GM19455 (cell line): ENCODE data around the gene INPP4B.

Source experiments
- ATAC-seq: cut with Tn5 transposase; IDR thresholded peaks from one replicate; pipeline ENCODE4 v1.9.1; 2021; ENCODE audit not compliant: unreplicated experiment

The INPP4B gene

GRCh38 chr4:142265946-142266345 lies 580.2 kb downstream of the INPP4B start:
- ATAC-seq = no peak

DNA sequence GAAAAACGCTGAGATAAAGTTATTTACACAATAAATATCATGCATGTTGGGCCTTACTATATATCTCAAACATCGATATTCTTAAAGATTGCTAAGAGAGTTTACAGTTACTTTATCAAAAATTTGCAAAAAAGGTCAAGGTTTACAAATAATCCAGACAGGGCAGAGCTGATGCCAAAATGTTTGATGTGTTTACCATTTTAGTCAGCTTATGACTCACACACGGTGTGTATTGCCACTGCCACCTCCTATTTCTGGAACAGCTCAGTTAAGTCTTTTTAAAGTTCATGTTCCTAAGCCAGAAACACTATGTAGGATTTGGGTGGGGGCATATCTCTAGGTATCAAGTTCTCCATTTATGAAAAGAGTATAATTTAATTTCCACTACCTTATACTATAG lies 580.6 kb downstream of the INPP4B start:
- ATAC-seq = no peak

DNA sequence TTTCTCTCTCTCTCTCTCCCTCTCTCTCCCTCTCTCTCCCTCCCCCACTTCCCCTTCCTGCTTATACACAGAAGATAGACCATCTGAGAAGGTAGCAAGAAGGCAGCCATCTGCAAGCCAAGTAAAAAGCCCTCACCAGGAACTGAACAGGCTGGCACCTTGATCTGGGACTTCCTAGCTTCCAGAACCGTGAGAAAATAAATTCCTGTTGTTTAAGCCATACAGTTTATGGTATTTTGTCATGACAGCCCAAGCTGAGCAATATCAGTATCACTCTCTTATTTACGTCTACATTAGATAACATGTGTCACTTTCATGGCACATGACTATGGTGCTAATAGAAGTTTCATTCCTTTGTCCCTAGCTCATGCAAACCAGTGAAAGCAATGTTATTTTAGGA lies 581.1 kb downstream of the INPP4B start:
- no peak for ATAC-seq

GRCh38 chr4:142262956-142263355 lies 583.1 kb downstream of the INPP4B start:
- ATAC-seq = no peak

GRCh38 chr4:142248946-142249345 lies 597.2 kb downstream of the INPP4B start:
- ATAC-seq = no peak

- ATAC-seq = no peak
Measured at GRCh38 chr4:142243255-142243654, 602.8 kb downstream of the INPP4B start.

- no peak for ATAC-seq
Measured at GRCh38 chr4:142242156-142242555, 603.9 kb downstream of the INPP4B start.

DNA sequence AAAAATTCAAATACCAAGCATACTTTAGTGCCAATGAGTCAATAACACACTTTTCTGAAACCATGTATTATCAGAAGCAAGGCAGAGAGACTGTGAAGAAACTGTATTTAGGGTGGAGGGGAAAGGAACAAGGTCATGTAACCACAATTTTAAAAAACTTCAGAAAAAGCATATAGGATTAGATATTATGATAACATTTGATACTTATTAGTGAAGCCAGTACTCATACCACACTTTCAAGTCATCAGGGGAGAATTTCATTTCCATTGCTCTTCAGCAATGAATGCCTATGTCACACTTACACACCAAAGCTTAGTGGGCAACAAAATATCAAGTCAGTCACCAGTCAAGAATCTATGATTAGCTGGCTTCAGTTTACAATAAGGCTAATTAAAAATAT lies 607.5 kb downstream of the INPP4B start:
- ATAC-seq = no peak

DNA sequence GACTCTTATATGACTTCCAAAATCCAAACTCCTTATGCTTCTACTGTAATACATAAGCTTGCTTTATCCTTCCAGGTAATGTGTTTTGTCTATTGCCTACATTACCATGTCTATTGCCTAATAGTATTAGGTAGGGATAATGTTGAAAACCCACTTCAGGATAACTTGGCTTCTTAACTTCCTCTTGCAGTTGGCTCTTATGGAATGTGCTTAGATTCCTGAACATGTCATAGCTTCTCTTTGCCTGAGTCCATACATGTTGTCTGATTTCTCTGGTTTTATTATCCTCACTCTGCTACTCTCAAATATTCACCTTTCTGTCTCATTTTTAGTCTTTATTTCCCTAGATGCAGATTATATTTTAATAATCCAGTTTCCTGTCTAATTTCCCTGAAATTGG lies 609.8 kb downstream of the INPP4B start:
- no peak for ATAC-seq

GRCh38 chr4:142231787-142232186 lies 614.3 kb downstream of the INPP4B start:
- no peak for ATAC-seq

DNA sequence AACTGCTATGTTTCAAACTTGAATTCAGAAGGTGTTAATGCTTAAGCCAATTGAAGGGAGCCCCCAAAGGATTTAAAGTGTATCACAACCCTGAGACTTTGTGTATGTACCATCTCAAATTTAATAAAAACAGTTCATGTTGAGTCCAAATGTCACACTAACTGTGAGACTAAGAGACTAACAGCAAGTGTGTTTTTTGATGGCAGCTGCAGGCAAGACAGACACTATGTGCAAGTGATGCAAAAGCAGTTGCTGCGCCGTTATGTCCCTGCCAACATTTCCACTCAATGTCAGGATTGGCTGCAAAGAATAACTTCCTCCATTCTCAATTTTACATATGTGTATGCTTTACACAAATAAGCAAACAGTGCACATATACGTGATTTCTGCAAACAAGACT lies 615.1 kb downstream of the INPP4B start:
- ATAC-seq = no peak

GRCh38 chr4:142226014-142226413 lies 620.1 kb downstream of the INPP4B start:
- ATAC-seq = no peak

DNA sequence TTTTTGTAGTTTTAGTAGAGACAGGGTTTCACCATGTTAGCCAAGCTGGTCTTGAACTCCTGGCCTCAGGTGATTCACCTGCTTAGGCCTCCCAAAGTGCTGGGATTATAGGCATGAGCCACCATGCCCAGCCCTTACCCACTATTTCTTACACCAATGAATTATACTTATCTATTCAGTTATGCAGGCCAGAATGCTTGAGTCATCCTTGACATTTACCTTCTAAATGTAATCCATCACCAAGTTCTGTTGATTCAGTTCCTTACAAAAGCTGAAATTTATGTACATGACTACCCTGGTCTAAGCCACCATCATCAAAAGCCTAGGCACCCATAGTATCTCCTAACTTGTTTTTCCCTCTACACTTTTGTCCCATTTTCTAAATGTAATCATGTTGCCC lies 624.0 kb downstream of the INPP4B start:
- ATAC-seq = no peak

- ATAC-seq = no peak
Measured at GRCh38 chr4:142218726-142219125, 627.4 kb downstream of the INPP4B start.

GRCh38 chr4:142211444-142211843 lies 634.7 kb downstream of the INPP4B start:
- no peak for ATAC-seq

DNA sequence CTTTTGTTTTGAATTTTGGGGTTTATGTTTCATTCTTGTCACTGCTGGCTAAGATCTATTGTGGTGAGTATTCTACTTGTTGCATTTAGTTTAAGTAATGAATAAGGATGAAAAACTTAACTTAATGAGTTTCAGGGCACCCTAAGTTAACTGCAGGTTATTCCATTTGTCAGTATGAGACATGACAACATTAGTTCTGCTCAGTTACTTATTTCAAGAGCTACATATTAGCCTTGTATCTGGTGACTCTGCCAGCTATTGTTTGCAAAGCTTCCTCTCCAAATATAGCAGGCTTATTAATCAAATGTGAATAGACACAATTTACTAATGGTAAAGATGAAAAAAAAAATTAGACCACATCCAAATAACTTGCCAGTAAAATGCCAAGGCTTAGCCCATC lies 642.6 kb downstream of the INPP4B start:
- ATAC-seq = no peak

GRCh38 chr4:142202404-142203332 lies 643.4 kb downstream of the INPP4B start:
- ATAC-seq = peak; percentile 86

- no peak for ATAC-seq
Measured at GRCh38 chr4:142201041-142201440, 645.1 kb downstream of the INPP4B start.

DNA sequence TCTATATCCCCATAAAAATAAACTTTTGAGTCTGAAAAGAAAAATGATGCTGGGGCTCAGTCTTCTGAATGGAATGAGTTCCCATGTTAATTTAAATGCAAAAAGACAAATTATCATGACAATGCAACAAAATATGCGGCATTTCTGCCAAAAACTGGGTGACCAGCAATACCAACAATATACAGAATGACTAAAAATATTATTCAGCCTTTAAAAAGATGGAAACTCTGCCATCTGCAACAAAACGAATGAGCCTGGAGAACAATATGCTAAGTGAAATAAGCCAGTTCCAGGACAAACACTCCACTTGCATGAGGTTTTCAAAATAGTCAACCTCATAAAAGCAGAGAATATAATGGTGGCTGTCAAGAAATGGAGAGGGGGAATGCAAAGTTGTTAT lies 651.2 kb downstream of the INPP4B start:
- ATAC-seq = no peak

GRCh38 chr4:142191901-142192300 lies 654.2 kb downstream of the INPP4B start:
- ATAC-seq = no peak

DNA sequence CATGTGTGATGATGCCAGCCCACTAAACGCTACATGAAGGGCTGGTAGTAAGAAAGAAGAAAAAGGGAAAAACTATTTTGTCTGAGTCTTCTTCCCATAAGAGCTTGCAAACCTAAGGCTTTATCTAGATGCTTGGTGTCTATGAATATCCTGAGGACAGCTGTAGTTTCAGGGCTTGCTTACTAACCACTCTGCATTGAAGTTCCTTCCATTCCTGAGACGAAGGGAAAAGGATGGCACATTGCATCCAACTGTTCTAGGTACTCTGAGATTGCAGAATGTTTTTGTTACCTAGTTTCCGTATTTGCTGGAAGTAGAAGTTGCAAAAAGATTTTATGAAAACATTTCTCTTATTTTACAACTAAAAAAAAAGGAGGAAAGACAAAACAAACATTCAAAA lies 665.1 kb downstream of the INPP4B start:
- no peak for ATAC-seq

GRCh38 chr4:142169216-142169615 lies 676.9 kb downstream of the INPP4B start:
- ATAC-seq = no peak

DNA sequence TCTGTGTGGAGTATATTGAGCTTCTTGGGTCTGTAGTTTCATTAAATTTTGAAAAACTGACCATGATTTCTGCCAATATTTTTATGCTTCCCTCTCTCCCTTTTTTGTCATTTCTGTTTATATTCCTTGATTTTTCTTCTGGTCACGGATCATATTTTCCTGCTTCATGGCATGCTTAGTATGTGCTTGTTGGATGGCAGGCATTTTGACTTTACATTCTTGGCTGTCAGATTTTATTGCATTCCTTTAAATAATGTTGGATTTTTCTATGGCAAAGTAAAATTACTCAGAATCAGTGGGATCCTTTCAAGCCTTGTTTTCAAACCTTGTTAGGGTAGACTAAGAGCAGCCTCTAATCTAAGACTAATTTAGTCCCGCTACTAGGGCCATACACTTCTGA lies 677.9 kb downstream of the INPP4B start:
- no peak for ATAC-seq
